Keratinocyte (primary cell): Measurements from ENCODE around the gene SCFD2. TPM values are rescaled to one million over a fixed set of nuclear protein-coding genes. Genes with fewer than 3 reads are reported as not detected.

Experiments used
- DNase-seq: peaks from one replicate; pipeline ENCODE4 v3.0.0-alpha.2; 2011; ENCODE audit warnings: low read depth, missing footprints, low spot score
- FAIRE-seq: peaks from 2 replicates; lab custom pipeline; 2011; peaks lifted over from hg19 to GRCh38; lab: Jason Lieb, UNC
- H2AFZ ChIP-seq: 2 replicates; pipeline ENCODE4 v1.6.0; 2012; ENCODE audit warnings: low read length, control low read depth, inconsistent platforms; ENCODE audit not compliant: control insufficient read depth
- H3K27ac ChIP-seq: 2 replicates; pipeline ENCODE4 v1.5.1; 2011; ENCODE audit warnings: low read length; ENCODE audit not compliant: control insufficient read depth, insufficient read depth
- H3K27me3 ChIP-seq: 3 replicates; pipeline ENCODE4 v1.6.0; 2011; ENCODE audit warnings: low read length; ENCODE audit not compliant: control insufficient read depth, insufficient read depth; ENCODE audit errors: extremely low read depth
- H3K36me3 ChIP-seq, 2 experiments: 2 replicates in 1 of 2; 3 replicates in 1 of 2; pipeline ENCODE4 v1.5.1; 2011; ENCODE audit warnings: low read length in 2 of 2, mild to moderate bottlenecking in 1 of 2; ENCODE audit not compliant: control insufficient read depth in 2 of 2, insufficient read depth in 2 of 2; ENCODE audit errors: extremely low read depth in 1 of 2
- H3K4me1 ChIP-seq: 3 replicates; pipeline ENCODE4 v1.5.1; 2011; ENCODE audit warnings: low read length; ENCODE audit not compliant: control insufficient read depth, insufficient read depth; ENCODE audit errors: extremely low read depth
- H3K4me2 ChIP-seq: 3 replicates; pipeline ENCODE4 v1.6.0; 2011; ENCODE audit warnings: low read depth, low read length; ENCODE audit not compliant: control insufficient read depth, insufficient read depth; ENCODE audit errors: extremely low read depth
- H3K4me3 ChIP-seq, 3 experiments: fragments of 200-600 bp in 1 of 3; sonication (generic) in 1 of 3; 2 replicates in 2 of 3; 3 replicates in 1 of 3; pipeline ENCODE4 v1.5.1; 2011 to 2016; ENCODE audit warnings: low read length in 3 of 3, mild to moderate bottlenecking in 3 of 3, control low read depth in 2 of 3, inconsistent platforms in 1 of 3, low read depth in 1 of 3, mixed read lengths in 1 of 3, mixed run types in 1 of 3, moderate library complexity in 1 of 3; ENCODE audit not compliant: control insufficient read depth in 2 of 3, insufficient read depth in 2 of 3; ENCODE audit errors: extremely low read depth in 1 of 3
- H3K79me2 ChIP-seq: 2 replicates; pipeline ENCODE4 v1.6.0; 2012; ENCODE audit warnings: low read length; ENCODE audit not compliant: control insufficient read depth, insufficient read depth
- H3K9ac ChIP-seq: 3 replicates; pipeline ENCODE4 v1.6.0; 2011; ENCODE audit warnings: low read length; ENCODE audit not compliant: control insufficient read depth, insufficient read depth; ENCODE audit errors: extremely low read depth
- H3K9me1 ChIP-seq: 3 replicates; pipeline ENCODE4 v1.6.0; 2011; ENCODE audit warnings: low read length; ENCODE audit not compliant: control insufficient read depth, insufficient read depth; ENCODE audit errors: extremely low read depth
- H3K9me3 ChIP-seq: 2 replicates; pipeline ENCODE4 v1.5.1; 2012; ENCODE audit warnings: low read depth, low read length; ENCODE audit not compliant: control insufficient read depth
- H4K20me1 ChIP-seq: 3 replicates; pipeline ENCODE4 v1.6.0; 2011; ENCODE audit warnings: low read length; ENCODE audit not compliant: control insufficient read depth, insufficient read depth; ENCODE audit errors: extremely low read depth
- CTCF ChIP-seq, 3 experiments: IDR thresholded peaks in 1 of 3; conservative IDR thresholded peaks in 1 of 3; optimal IDR thresholded peaks in 1 of 3; 2 replicates in 2 of 3; 3 replicates in 1 of 3; pipeline versions ENCODE3 to v1.5.1; 2011; ENCODE audit warnings: low read length in 3 of 3, mild to moderate bottlenecking in 3 of 3, moderate library complexity in 2 of 3, control low read depth in 1 of 3, inconsistent platforms in 1 of 3; ENCODE audit not compliant: insufficient read depth in 2 of 3; ENCODE audit errors: extremely low read depth in 1 of 3
- EZH2 ChIP-seq: IDR thresholded peaks from one replicate; pipeline ENCODE4 v1.6.1; 2012; ENCODE audit warnings: inconsistent platforms, mild to moderate bottlenecking, low read length, moderate library complexity
- dilution Hi-C: fragments of 300-500 bp; cut with MboI; formaldehyde crosslinking; loops from one replicate; pipeline ENCODE4 v1.7.0; 2020; ENCODE audit warnings: low sequenced_read_pairs; ENCODE audit not compliant: extremely low pct_ligation_motif_present
- polyA plus RNA-seq, 5 experiments: library from polyadenylated mRNA; depleted of rRNA in 3 of 5; stranded (reverse) in 3 of 5; stranded (forward) in 1 of 5; unstranded in 1 of 5; fragments of >200 nt; gene quantifications; 1 replicate in 1 of 5; 2 replicates in 3 of 5; 3 replicates in 1 of 5; pipeline versions ENCODE4 v1.2.1 to v1.2.3, GENCODE V29; 2011 to 2012; ENCODE audit warnings: missing spikeins in 2 of 5, low read depth in 1 of 5, low replicate concordance in 1 of 5

SCFD2 gene
- polyA plus RNA-seq, 1 donor (not counting 4 experiments of a cell fraction or from before 2014, with no cell fraction given), result 13.9 TPM

- dilution Hi-C loops, result no loop called here
- no peak overlapping the region for H3K4me2 ChIP-seq
- no peaks in the 10 kb centered on the region for H4K20me1 ChIP-seq
- H3K9ac ChIP-seq, result no peak overlapping the region
- FAIRE-seq (no peak), DNase-seq (no peak)
- TF ChIP-seq EZH2 (no peak), CTCF (optimal IDR thresholded peaks at IDR 0.05 in 1 of 3, IDR thresholded peaks at IDR 0.05 in 1 of 3, conservative IDR thresholded peaks at IDR 0.05 in 1 of 3; ENCODE audit: extremely low read depth in 1 of 3, insufficient read depth in 2 of 3, low read length in 3 of 3) (no peak)
- no peaks in the 10 kb centered on the region for H3K79me2 ChIP-seq
- H3K27me3 ChIP-seq, result no peaks in the 10 kb centered on the region
- peaks cover 2% of the 10 kb centered on the region for H3K4me1 ChIP-seq
- H3K9me3 ChIP-seq, result no peaks in the 10 kb centered on the region
- no peaks in the 10 kb centered on the region for H3K36me3 ChIP-seq
- no peaks in the 10 kb centered on the region for H3K9me1 ChIP-seq
- H3K4me3 ChIP-seq, result no peak overlapping the region
- no peak overlapping the region for H2AFZ ChIP-seq
- H3K27ac ChIP-seq, result no peak overlapping the region
Measured at GRCh38 chr4:52951016-52951415, 414.8 kb downstream of the SCFD2 start.

GRCh38 chr4:52950226-52950625 is 415.6 kb downstream of the SCFD2 start:
- Histone ChIP-seq H3K27me3 (no peaks in the 10 kb centered on the region), H3K36me3 (no peaks in the 10 kb centered on the region), H3K4me1 (peaks cover 2% of the 10 kb centered on the region), H2AFZ (no peak overlapping the region), H3K4me2 (no peak overlapping the region), H3K9me3 (no peaks in the 10 kb centered on the region), H3K79me2 (no peaks in the 10 kb centered on the region), H3K9me1 (no peaks in the 10 kb centered on the region), H3K9ac (no peak overlapping the region), H4K20me1 (no peaks in the 10 kb centered on the region), H3K27ac (no peak overlapping the region), H3K4me3 (no peak overlapping the region)
- TF ChIP-seq CTCF (optimal IDR thresholded peaks at IDR 0.05 in 1 of 3, IDR thresholded peaks at IDR 0.05 in 1 of 3, conservative IDR thresholded peaks at IDR 0.05 in 1 of 3; ENCODE audit: extremely low read depth in 1 of 3, insufficient read depth in 2 of 3, low read length in 3 of 3), result no peak
- TF ChIP-seq EZH2, result no peak
- dilution Hi-C loops, result no loop called here
- no peak for FAIRE-seq
- DNase-seq, result no peak
